NCI-H187 treated with DMSO at 0.1 percent for 48 hours (cell line): ENCODE data around the gene NEURL1B.

Experiments used
- DNase-seq: peaks from one replicate; lab custom pipeline; 2025; lab: John Stamatoyannopoulos, UW

NEURL1B gene

DNA sequence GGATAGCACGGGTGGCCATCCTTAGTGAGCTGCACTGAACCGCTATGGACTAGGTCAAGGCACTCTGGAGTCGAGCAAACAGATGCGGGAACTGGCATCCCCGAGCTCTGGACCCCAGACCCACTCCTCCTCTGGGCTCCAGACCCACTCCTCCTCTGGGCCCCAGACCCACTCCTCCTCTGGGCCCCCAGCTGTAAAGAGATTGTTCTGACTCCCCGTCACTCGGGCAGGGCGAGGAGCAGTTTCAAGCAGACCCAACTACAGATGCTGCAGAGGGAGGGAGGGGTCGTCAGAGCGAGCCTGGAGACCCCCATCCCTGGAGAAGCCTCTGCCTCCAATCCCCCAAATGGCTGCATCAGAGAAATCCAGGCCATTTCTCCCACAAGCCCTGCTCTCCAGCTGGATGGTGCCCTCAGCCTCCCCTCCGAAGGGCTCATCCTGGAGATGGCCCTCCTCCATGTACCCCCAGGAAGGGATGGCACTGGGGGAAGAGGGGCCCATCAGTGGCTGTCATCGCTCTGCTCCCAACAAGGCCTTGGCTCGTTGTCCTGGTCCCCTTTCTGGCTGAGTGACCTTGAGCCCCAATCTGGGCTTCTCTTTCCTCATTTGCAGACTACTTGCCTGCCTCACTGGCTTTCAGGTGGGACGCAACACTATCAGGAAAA lies 91.3 kb downstream of the NEURL1B start:
- DNase-seq = no peak

DNA sequence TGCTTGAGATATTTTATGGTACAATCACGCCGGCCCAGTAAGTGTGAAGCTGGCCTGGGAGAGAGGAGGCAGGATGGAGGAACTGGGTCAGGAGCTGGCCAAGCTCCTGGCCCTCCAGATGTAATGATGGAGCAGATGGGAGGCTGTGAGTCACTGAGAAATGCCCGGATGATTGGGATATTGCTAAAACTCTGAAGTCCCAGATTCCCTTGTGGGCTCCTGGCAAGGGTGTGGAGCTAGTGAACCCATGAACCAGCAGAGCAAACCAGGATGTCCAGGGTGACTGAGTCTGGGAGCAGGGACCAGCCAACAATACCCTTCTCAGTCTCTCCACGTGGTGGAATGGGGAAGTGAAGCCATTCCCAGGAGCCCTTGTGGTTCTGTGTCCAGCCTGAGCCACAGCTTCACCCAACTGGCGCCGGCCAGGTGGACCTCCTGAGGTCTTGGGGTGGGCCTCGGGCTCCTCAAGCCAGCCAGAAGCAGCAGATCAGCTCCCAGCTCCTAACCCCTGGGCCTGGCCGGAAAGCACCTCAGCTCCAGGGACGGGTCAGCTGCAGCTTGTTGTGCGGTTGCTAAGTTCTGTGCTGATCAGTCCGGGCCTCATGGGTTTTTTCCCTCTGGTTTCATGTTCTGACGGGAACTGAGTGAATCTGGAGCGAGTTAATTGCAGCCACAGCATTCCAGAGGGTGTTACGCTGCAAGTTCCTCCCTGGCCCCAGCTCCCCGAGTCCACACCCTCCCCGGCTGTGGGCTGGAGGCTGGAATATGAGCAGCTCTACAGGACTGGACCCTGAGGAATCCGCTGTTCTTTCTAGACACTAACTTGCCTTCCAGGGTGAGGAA lies 92.3 kb downstream of the NEURL1B start:
- DNase-seq = no peak

DNA sequence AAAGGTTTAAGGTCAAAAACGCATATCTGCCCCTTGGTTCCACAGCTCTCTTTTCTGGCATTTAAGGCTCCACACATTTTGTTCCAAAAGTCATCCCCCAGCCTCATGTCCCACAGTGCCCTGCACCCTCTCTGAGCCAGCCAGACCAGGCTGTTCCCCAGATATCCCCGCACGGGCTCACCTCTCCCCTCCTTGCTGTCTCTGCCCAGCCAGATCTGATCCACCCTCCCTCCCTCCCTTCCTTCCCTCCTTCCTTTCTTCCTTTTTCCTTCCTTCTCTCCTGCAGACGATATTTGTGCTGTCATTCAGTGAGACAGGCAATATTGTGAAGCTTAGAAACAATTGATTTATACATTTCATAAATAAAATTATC lies 92.9 kb downstream of the NEURL1B start:
- DNase-seq = no peak

DNA sequence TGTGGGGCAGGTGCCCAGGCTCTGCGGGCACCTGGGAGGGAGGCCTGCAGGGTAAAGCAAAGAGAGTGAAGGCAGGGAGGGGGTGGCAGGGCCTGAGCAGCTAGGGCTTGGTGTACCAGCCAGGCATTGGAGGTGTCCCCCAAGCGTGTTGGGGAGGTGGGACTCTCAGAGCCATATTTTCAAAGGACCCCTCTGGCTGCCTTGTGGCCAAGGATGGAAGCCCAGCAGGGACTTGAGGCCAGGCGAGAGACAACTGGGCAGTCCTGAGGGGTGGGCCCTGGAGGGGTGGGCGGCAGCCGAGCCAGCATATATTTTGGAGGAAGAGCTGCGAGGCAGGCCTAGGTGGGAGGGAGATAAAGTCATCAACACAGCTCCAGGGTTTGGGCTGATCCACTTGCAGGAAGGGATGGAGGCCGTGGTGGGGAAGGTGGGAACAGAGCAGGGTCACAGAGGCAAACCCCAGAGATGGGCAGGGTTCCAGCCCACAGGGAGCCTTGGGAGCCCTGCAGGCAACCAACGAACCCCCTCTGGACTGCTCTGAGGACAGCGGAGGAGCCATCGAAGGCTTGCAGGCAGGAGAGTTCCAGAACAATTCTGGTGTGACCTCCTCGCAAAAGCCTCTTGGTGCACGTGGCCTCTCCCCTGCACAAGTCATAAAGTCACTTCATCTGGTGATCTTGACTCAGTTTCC lies 94.2 kb downstream of the NEURL1B start:
- DNase-seq = no peak

DNA sequence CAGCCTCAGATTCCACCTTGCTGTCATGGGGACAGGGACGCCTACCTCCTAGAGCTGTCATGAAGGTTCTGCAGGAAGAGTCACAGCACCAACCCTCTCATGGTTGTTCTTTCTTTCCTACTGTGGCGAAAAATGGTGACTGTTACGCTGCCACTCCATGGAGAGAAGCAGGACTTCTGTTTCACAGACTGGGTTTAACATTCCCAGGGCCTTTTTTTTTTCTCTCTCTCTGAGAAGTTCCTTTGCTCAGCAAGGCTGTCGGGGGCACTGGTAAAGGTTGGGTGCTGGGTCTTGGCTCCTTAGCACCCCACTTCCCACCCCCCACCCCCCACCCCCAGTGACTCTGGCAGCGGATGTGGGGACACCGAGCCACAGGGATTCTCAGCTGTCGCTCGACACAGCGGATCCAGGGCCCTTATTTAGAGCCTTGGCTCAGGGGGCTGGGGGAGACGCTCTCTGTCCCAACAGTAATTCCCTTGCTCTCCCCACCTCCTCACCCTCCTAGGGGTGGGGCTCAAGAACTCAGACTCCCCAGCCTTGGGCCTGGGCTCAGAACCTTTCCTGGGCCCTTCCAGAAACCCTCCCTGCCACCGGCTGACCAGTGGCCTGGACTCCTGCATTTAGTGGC lies 95.6 kb downstream of the NEURL1B start:
- DNase-seq = no peak

DNA sequence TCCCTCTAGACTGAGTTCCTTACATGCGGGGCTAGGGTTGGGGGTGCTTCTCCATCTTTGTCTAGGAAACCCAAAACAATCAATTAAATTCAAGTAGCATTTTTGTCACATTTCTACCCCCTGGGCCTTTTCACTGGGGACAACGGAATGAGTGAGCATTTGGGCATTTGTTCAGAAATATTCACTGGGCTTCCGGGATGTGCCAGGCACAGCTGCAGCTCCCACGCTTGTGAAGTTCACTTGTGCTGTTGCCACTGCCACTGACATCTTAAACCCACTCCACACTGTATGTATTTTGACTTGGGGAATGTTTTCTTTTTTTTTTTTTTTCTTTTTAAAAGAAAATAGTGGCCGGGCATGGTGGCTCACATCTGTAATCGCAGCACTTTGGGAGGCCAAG lies 98.3 kb downstream of the NEURL1B start:
- DNase-seq = no peak

DNA sequence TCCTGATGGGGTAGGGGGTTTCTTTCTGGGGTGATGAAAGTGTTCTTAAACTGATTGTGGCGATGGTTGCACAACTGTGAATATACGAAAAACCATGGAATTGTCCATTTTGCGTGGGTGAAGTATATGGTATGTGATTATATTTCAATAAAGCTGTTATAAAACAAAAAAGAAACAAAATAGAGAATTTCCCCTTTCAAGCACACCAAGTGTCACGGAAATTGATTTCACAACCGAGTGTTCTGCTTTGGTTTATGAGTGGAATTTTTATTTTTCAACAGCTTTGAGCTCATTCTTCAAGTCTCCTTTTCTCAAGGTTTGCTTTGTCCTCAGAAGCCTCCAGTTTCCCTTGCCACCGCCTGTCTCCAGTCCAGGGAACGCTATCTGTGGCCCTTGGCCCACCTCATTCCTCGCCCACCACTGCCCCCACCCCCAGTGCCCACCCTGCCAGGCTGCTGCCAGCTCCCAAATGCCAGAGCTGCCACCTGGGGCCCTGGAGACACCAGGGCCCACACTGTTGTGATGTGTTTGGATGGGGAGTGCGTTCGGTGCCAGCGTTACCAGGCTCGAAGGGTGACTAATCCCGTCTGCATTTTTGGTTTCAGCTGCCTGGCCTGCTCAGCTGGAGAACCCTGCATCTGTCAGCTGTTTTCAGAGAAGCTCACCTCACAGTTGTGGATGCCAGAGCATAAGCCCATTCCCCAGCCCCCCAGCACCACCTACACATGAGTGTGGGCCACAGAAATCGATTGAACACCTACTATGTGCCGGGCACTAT lies 99.6 kb downstream of the NEURL1B start:
- DNase-seq = no peak
